ENCODE data around the gene MICOS13. TPM values are rescaled to one million over a fixed set of nuclear protein-coding genes. Genes with fewer than 3 reads are reported as not detected.

MICOS13 gene
- polyA plus RNA-seq, 1 donor from 2014 or later, result 46.0 TPM

DNA sequence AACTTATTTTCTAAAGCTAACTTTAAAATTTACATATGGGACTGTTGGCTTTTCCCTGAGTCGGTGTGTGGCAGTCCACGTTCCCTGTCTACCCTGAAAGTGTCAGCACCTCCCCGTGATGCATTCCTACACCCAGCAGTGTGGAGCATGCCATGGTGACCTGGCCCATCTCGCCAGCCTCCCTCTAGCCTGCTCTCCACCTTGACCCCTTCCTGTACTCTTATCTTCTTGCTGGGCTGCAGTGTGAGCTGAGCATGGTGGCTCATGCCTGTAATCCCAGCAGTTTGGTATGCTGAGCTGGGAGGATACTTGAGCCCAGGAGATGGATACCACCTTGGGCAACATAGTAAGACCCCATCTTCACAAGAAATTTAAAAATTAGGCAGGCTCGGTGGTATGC, 25.4 kb downstream of the MICOS13 start:
- no peak overlapping the region for H3K4me2 ChIP-seq (ENCODE audit: low read length)
- H3F3A ChIP-seq (ENCODE audit: insufficient read depth, low read length, poor library complexity, severe bottlenecking), result no peaks in the 10 kb centered on the region
- no peak for TF ChIP-seq SMC3 (conservative IDR thresholded peaks at IDR 0.05; ENCODE audit: poor library complexity)
- TF ChIP-seq MXI1 (conservative IDR thresholded peaks at IDR 0.05; ENCODE audit: poor library complexity, severe bottlenecking), result no peak
- no peak for TF ChIP-seq EZH2 (IDR thresholded peaks at IDR 0.05; ENCODE audit: borderline replicate concordance, insufficient read depth, low read length, poor library complexity, severe bottlenecking)
- TF ChIP-seq TAF1 (IDR thresholded peaks at IDR 0.05; ENCODE audit: low read depth), result no peak
- no peak for TF ChIP-seq EP300 (conservative IDR thresholded peaks at IDR 0.05; ENCODE audit: poor library complexity, severe bottlenecking)
- TF ChIP-seq, protein P1, sequence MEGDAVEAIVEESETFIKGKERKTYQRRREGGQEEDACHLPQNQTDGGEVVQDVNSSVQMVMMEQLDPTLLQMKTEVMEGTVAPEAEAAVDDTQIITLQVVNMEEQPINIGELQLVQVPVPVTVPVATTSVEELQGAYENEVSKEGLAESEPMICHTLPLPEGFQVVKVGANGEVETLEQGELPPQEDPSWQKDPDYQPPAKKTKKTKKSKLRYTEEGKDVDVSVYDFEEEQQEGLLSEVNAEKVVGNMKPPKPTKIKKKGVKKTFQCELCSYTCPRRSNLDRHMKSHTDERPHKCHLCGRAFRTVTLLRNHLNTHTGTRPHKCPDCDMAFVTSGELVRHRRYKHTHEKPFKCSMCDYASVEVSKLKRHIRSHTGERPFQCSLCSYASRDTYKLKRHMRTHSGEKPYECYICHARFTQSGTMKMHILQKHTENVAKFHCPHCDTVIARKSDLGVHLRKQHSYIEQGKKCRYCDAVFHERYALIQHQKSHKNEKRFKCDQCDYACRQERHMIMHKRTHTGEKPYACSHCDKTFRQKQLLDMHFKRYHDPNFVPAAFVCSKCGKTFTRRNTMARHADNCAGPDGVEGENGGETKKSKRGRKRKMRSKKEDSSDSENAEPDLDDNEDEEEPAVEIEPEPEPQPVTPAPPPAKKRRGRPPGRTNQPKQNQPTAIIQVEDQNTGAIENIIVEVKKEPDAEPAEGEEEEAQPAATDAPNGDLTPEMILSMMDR (IDR thresholded peaks at IDR 0.05; ENCODE audit: poor library complexity, severe bottlenecking), result no peak
- TF ChIP-seq, protein P2, sequence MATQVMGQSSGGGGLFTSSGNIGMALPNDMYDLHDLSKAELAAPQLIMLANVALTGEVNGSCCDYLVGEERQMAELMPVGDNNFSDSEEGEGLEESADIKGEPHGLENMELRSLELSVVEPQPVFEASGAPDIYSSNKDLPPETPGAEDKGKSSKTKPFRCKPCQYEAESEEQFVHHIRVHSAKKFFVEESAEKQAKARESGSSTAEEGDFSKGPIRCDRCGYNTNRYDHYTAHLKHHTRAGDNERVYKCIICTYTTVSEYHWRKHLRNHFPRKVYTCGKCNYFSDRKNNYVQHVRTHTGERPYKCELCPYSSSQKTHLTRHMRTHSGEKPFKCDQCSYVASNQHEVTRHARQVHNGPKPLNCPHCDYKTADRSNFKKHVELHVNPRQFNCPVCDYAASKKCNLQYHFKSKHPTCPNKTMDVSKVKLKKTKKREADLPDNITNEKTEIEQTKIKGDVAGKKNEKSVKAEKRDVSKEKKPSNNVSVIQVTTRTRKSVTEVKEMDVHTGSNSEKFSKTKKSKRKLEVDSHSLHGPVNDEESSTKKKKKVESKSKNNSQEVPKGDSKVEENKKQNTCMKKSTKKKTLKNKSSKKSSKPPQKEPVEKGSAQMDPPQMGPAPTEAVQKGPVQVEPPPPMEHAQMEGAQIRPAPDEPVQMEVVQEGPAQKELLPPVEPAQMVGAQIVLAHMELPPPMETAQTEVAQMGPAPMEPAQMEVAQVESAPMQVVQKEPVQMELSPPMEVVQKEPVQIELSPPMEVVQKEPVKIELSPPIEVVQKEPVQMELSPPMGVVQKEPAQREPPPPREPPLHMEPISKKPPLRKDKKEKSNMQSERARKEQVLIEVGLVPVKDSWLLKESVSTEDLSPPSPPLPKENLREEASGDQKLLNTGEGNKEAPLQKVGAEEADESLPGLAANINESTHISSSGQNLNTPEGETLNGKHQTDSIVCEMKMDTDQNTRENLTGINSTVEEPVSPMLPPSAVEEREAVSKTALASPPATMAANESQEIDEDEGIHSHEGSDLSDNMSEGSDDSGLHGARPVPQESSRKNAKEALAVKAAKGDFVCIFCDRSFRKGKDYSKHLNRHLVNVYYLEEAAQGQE (IDR thresholded peaks at IDR 0.05; ENCODE audit: borderline replicate concordance), result no peak
- no peak for TF ChIP-seq RAD21 (conservative IDR thresholded peaks at IDR 0.05)
- no peak for TF ChIP-seq POLR2AphosphoS5 (IDR thresholded peaks at IDR 0.05)
- H3K27ac ChIP-seq (ENCODE audit: low read length), result no peak overlapping the region
- H3K9me3 ChIP-seq (ENCODE audit: low read length), result no peaks in the 10 kb centered on the region
- H3K4me3 ChIP-seq (ENCODE audit: low read length), result no peak overlapping the region
- H3K36me3 ChIP-seq (ENCODE audit: insufficient read depth, low read length), result no peaks in the 10 kb centered on the region
- no peak overlapping the region for H2AFZ ChIP-seq (ENCODE audit: low read depth, low read length)
- no peak overlapping the region for H3K9ac ChIP-seq (ENCODE audit: low read length)
- H4K20me1 ChIP-seq (ENCODE audit: insufficient read depth), result no peaks in the 10 kb centered on the region
- H3K9me2 ChIP-seq (ENCODE audit: insufficient read depth, low read length), result no peaks in the 10 kb centered on the region
- no peaks in the 10 kb centered on the region for H3K79me2 ChIP-seq (replicated peaks; ENCODE audit: insufficient read depth, low read length)
- H3K27me3 ChIP-seq (ENCODE audit: insufficient read depth, low read depth, low read length), result no peaks in the 10 kb centered on the region

DNA sequence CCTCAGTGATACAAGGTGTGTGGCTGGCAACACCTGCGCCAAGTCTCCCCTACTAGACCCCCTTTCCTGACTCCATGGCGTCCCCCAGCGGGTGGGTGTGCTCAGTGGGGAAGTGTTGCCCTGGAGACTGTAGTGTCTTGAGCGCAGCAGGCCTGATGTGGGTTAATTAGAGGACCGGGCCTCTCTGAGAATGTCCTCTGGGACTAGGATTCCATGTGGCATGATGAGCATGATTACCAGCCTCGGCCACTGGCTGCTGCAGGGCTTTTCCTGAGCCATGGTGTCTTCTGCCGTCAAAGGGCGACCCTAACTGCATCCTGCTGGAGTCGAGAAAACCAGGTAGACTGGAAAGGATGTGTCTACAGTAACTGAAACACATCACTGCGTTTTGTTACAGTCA, 28.1 kb downstream of the MICOS13 start:
- TF ChIP-seq EP300 (conservative IDR thresholded peaks at IDR 0.05; ENCODE audit: poor library complexity, severe bottlenecking) (no peak), TAF1 (IDR thresholded peaks at IDR 0.05; ENCODE audit: low read depth) (no peak), RAD21 (conservative IDR thresholded peaks at IDR 0.05) (no peak), SMC3 (conservative IDR thresholded peaks at IDR 0.05; ENCODE audit: poor library complexity) (no peak), MXI1 (conservative IDR thresholded peaks at IDR 0.05; ENCODE audit: poor library complexity, severe bottlenecking) (no peak), EZH2 (IDR thresholded peaks at IDR 0.05; ENCODE audit: borderline replicate concordance, insufficient read depth, low read length, poor library complexity, severe bottlenecking) (no peak), POLR2AphosphoS5 (IDR thresholded peaks at IDR 0.05) (no peak)
- TF ChIP-seq, protein P1 (IDR thresholded peaks at IDR 0.05; ENCODE audit: poor library complexity, severe bottlenecking), result no peak
- TF ChIP-seq, protein P2 (IDR thresholded peaks at IDR 0.05; ENCODE audit: borderline replicate concordance), result no peak
- H3K27ac ChIP-seq (ENCODE audit: low read length), result no peak overlapping the region
- H3K9me2 ChIP-seq (ENCODE audit: insufficient read depth, low read length), result no peaks in the 10 kb centered on the region
- no peaks in the 10 kb centered on the region for H3K36me3 ChIP-seq (ENCODE audit: insufficient read depth, low read length)
- H3K79me2 ChIP-seq (replicated peaks; ENCODE audit: insufficient read depth, low read length), result no peaks in the 10 kb centered on the region
- no peak overlapping the region for H3K4me3 ChIP-seq (ENCODE audit: low read length)
- H2AFZ ChIP-seq (ENCODE audit: low read depth, low read length), result no peak overlapping the region
- H3F3A ChIP-seq (ENCODE audit: insufficient read depth, low read length, poor library complexity, severe bottlenecking), result no peaks in the 10 kb centered on the region
- no peaks in the 10 kb centered on the region for H4K20me1 ChIP-seq (ENCODE audit: insufficient read depth)
- H3K9me3 ChIP-seq (ENCODE audit: low read length), result no peaks in the 10 kb centered on the region
- H3K9ac ChIP-seq (ENCODE audit: low read length), result no peak overlapping the region
- H3K4me2 ChIP-seq (ENCODE audit: low read length), result no peak overlapping the region
- no peaks in the 10 kb centered on the region for H3K27me3 ChIP-seq (ENCODE audit: insufficient read depth, low read depth, low read length)
